ENCODE measurements around the gene NPR1.

Gene NPR1

GRCh38 chr1:153684892-153685291 lies 6.4 kb downstream of the NPR1 start:
- H3K4me3 ChIP-seq (replicated peaks; ENCODE audit: low read depth, low read length) = no peak overlapping the region
- H3K27me3 ChIP-seq (replicated peaks; ENCODE audit: control insufficient read depth, insufficient read depth, low read length) = peaks cover 1% of the 10 kb centered on the region
- no peaks in the 10 kb centered on the region for H3K36me3 ChIP-seq (ENCODE audit: control insufficient read depth, insufficient read depth, low read length)
- no peak for DNase-seq (ENCODE audit: extremely low read depth, insufficient read length)
- no peak for TF ChIP-seq CTCF (IDR thresholded peaks at IDR 0.05; ENCODE audit: insufficient read depth, low read length, poor library complexity, severe bottlenecking)

- peaks cover 1% of the 10 kb centered on the region for H3K27me3 ChIP-seq (replicated peaks; ENCODE audit: control insufficient read depth, insufficient read depth, low read length)
- no peak overlapping the region for H3K4me3 ChIP-seq (replicated peaks; ENCODE audit: low read depth, low read length)
- DNase-seq (ENCODE audit: extremely low read depth, insufficient read length) = no peak
- TF ChIP-seq CTCF (IDR thresholded peaks at IDR 0.05; ENCODE audit: insufficient read depth, low read length, poor library complexity, severe bottlenecking) = no peak
- H3K36me3 ChIP-seq (ENCODE audit: control insufficient read depth, insufficient read depth, low read length) = no peaks in the 10 kb centered on the region
Measured at GRCh38 chr1:153685544-153686340, 7.3 kb downstream of the NPR1 start.

GRCh38 chr1:153687346-153688125 lies 9.0 kb downstream of the NPR1 start:
- TF ChIP-seq CTCF (IDR thresholded peaks at IDR 0.05; ENCODE audit: insufficient read depth, low read length, poor library complexity, severe bottlenecking) = no peak
- Histone ChIP-seq H3K36me3 (ENCODE audit: control insufficient read depth, insufficient read depth, low read length) (no peaks in the 10 kb centered on the region), H3K4me3 (replicated peaks; ENCODE audit: low read depth, low read length) (no peak overlapping the region), H3K27me3 (replicated peaks; ENCODE audit: control insufficient read depth, insufficient read depth, low read length) (peaks cover 1% of the 10 kb centered on the region)
- DNase-seq (ENCODE audit: extremely low read depth, insufficient read length) = no peak

GRCh38 chr1:153688276-153688675 lies 9.8 kb downstream of the NPR1 start:
- TF ChIP-seq CTCF (IDR thresholded peaks at IDR 0.05; ENCODE audit: insufficient read depth, low read length, poor library complexity, severe bottlenecking) = no peak
- Histone ChIP-seq H3K27me3 (replicated peaks; ENCODE audit: control insufficient read depth, insufficient read depth, low read length) (peaks cover 1% of the 10 kb centered on the region), H3K36me3 (ENCODE audit: control insufficient read depth, insufficient read depth, low read length) (no peaks in the 10 kb centered on the region), H3K4me3 (replicated peaks; ENCODE audit: low read depth, low read length) (no peak overlapping the region)
- DNase-seq (ENCODE audit: extremely low read depth, insufficient read length) = no peak

- peaks cover 1% of the 10 kb centered on the region for H3K27me3 ChIP-seq (replicated peaks; ENCODE audit: control insufficient read depth, insufficient read depth, low read length)
- no peak for DNase-seq (ENCODE audit: extremely low read depth, insufficient read length)
- H3K4me3 ChIP-seq (replicated peaks; ENCODE audit: low read depth, low read length) = no peak overlapping the region
- H3K36me3 ChIP-seq (ENCODE audit: control insufficient read depth, insufficient read depth, low read length) = no peaks in the 10 kb centered on the region
- no peak for TF ChIP-seq CTCF (IDR thresholded peaks at IDR 0.05; ENCODE audit: insufficient read depth, low read length, poor library complexity, severe bottlenecking)
Measured at GRCh38 chr1:153688736-153689328, 10.3 kb downstream of the NPR1 start.

Measured in GM06990 (cell line).